Epithelial cell of esophagus (primary cell): Measurements from ENCODE around the gene COL13A1.

Source experiments
- DNase-seq: peaks from one replicate; pipeline ENCODE4 v3.0.0; 2010; ENCODE audit warnings: low read depth
- H3K4me3 ChIP-seq: 2 replicates; pipeline ENCODE4 v1.5.1; 2011; ENCODE audit warnings: mild to moderate bottlenecking, low read length, control low read depth
- CTCF ChIP-seq: IDR thresholded peaks from 2 replicates; pipeline ENCODE4 v1.5.1; 2011; ENCODE audit warnings: low read depth, mild to moderate bottlenecking, low read length, control low read depth, inconsistent platforms; ENCODE audit not compliant: insufficient read depth; ENCODE audit errors: missing control alignments

Gene COL13A1

GRCh38 chr10:69961881-69962745 is 160.4 kb downstream of the COL13A1 start:
- DNase-seq = no peak
- H3K4me3 ChIP-seq = no peak overlapping the region
- no peak for TF ChIP-seq CTCF

- H3K4me3 ChIP-seq = no peak overlapping the region
- DNase-seq = no peak
- TF ChIP-seq CTCF = no peak
Observed at GRCh38 chr10:69962746-69963135, 161.0 kb downstream of the COL13A1 start.

- no peak overlapping the region for H3K4me3 ChIP-seq
- no peak for DNase-seq
- TF ChIP-seq CTCF = no peak
Observed at GRCh38 chr10:69963178-69963834, 161.6 kb downstream of the COL13A1 start.

- DNase-seq = no peak
- TF ChIP-seq CTCF = no peak
- no peak overlapping the region for H3K4me3 ChIP-seq
Observed at GRCh38 chr10:69963835-69964710, 162.4 kb downstream of the COL13A1 start.

GRCh38 chr10:69965086-69965485 is 163.4 kb downstream of the COL13A1 start:
- TF ChIP-seq CTCF = no peak
- DNase-seq = no peak
- no peak overlapping the region for H3K4me3 ChIP-seq

GRCh38 chr10:69965919-69966662 is 164.4 kb downstream of the COL13A1 start:
- DNase-seq = peak; percentile 10
- H3K4me3 ChIP-seq = no peak overlapping the region
- no peak for TF ChIP-seq CTCF
